Measurements from ENCODE around the gene IFNAR1. TPM values are rescaled to one million over a fixed set of nuclear protein-coding genes. Genes with fewer than 3 reads are reported as not detected.
A peak's percentile ranks its signal among the peaks of the same experiment; 100 is the strongest.

IFNAR1 gene
- total and polyA plus RNA-seq, 9 of the 15 experiments (the other 6 are each of a cell fraction or from before 2014, with no cell fraction given): 8.6 to 31.8 (median 14.8) TPM

DNA sequence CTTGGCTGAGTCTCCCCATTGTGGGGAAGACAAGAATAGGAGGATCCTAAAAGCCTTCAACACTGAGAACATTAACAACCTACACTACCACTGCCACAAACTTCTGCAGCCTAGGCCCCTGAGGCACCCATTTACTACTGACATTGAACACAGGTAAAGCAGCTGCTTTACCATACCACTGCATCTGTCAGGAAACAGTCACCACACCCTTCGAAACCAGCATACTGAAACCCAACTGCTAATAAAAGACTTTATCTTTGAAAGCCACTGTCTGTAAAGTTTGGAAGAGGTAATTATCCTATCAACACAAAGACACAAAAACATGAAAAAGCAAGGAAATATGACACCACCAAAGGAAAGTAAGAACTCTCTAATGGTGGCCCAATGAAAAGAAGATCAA, 7.4 kb downstream of the IFNAR1 start (continued):
- TF ChIP-seq ZBTB33 (CRISPR knock-in tag; IDR thresholded peaks at IDR 0.05): no peak
- TF ChIP-seq TAL1 (IDR thresholded peaks at IDR 0.05): peak; percentile 75
- TF ChIP-seq PRMT5 (CRISPR knock-in tag; IDR thresholded peaks at IDR 0.05): no peak
- no peak for TF ChIP-seq SIRT6 (IDR thresholded peaks at IDR 0.05; ENCODE audit: low read depth, low read length)
- TF ChIP-seq, protein P1, sequence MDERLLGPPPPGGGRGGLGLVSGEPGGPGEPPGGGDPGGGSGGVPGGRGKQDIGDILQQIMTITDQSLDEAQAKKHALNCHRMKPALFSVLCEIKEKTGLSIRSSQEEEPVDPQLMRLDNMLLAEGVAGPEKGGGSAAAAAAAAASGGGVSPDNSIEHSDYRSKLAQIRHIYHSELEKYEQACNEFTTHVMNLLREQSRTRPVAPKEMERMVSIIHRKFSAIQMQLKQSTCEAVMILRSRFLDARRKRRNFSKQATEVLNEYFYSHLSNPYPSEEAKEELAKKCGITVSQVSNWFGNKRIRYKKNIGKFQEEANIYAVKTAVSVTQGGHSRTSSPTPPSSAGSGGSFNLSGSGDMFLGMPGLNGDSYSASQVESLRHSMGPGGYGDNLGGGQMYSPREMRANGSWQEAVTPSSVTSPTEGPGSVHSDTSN (CRISPR knock-in tag; IDR thresholded peaks at IDR 0.05; ENCODE audit: low read depth): no peak
- TF ChIP-seq, protein P1 (tag; conservative IDR thresholded peaks at IDR 0.05; ENCODE audit: low read depth): no peak
- 0 out of 2 replicates have a peak, but pooled peaks have one; percentile 26 for TF ChIP-seq ZEB2 (IDR thresholded peaks at IDR 0.05)
- no peak for TF ChIP-seq ZNF77 (CRISPR knock-in tag; IDR thresholded peaks at IDR 0.05)
- no peak for TF ChIP-seq ATF7 (IDR thresholded peaks at IDR 0.05)
- no peak for TF ChIP-seq ZNF764 (CRISPR knock-in tag; IDR thresholded peaks at IDR 0.05; ENCODE audit: low read depth)
- no peak for TF ChIP-seq SLC30A9 (CRISPR knock-in tag; IDR thresholded peaks at IDR 0.05)
- TF ChIP-seq TFE3 (CRISPR knock-in tag; IDR thresholded peaks at IDR 0.05): no peak
- TF ChIP-seq TCF3 (CRISPR knock-in tag; IDR thresholded peaks at IDR 0.05): peak; percentile 91
- TF ChIP-seq PHTF2 (CRISPR knock-in tag; IDR thresholded peaks at IDR 0.05): no peak
- no peak for TF ChIP-seq MIER1 (IDR thresholded peaks at IDR 0.05; ENCODE audit: low read depth)
- no peak for TF ChIP-seq MAFG (tag; conservative IDR thresholded peaks at IDR 0.05)
- no peak for TF ChIP-seq HCFC1 (IDR thresholded peaks at IDR 0.05; ENCODE audit: low read depth, low read length)
- TF ChIP-seq CBX2 (IDR thresholded peaks at IDR 0.05; ENCODE audit: insufficient read depth, low read length, poor library complexity, severe bottlenecking): no peak
